Measurements from ENCODE around the gene NKX2-4. TPM values are rescaled to one million over a fixed set of nuclear protein-coding genes. Genes with fewer than 3 reads are reported as not detected.

NKX2-4 gene
- total and polyA plus RNA-seq, 2 experiments from 2014 or later = not detected

- H3K4me2 ChIP-seq = no peak overlapping the region
- no peaks in the 10 kb centered on the region for H3K27me3 ChIP-seq
- H3K79me2 ChIP-seq = peaks cover 23% of the 10 kb centered on the region
- H4K20me1 ChIP-seq (ENCODE audit: insufficient read depth, poor library complexity, severe bottlenecking) = peaks cover 14% of the 10 kb centered on the region
- no peak for DNase-seq (ENCODE audit: low spot score)
- no peak overlapping the region for H3K27ac ChIP-seq
- WGBS (ENCODE audit: low lambda C conversion rate, missing lambda C conversion rate) = 87% methylated on average over 2 of the region's 2 CpGs
- H3K4me3 ChIP-seq = no peak overlapping the region
- no peak for TF ChIP-seq EZH2phosphoT487 (IDR thresholded peaks at IDR 0.05; ENCODE audit: low read depth, severe bottlenecking, unreplicated experiment)
- TF ChIP-seq EZH2 (IDR thresholded peaks at IDR 0.05; ENCODE audit: borderline replicate concordance) = no peak
- TF ChIP-seq, protein P1, sequence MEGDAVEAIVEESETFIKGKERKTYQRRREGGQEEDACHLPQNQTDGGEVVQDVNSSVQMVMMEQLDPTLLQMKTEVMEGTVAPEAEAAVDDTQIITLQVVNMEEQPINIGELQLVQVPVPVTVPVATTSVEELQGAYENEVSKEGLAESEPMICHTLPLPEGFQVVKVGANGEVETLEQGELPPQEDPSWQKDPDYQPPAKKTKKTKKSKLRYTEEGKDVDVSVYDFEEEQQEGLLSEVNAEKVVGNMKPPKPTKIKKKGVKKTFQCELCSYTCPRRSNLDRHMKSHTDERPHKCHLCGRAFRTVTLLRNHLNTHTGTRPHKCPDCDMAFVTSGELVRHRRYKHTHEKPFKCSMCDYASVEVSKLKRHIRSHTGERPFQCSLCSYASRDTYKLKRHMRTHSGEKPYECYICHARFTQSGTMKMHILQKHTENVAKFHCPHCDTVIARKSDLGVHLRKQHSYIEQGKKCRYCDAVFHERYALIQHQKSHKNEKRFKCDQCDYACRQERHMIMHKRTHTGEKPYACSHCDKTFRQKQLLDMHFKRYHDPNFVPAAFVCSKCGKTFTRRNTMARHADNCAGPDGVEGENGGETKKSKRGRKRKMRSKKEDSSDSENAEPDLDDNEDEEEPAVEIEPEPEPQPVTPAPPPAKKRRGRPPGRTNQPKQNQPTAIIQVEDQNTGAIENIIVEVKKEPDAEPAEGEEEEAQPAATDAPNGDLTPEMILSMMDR (IDR thresholded peaks at IDR 0.05; ENCODE audit: poor library complexity) = no peak
- H3K36me3 ChIP-seq (replicated peaks; ENCODE audit: insufficient read depth, low read depth) = no peaks in the 10 kb centered on the region
- no peak overlapping the region for H2AFZ ChIP-seq
- no peaks in the 10 kb centered on the region for H3K9me2 ChIP-seq (replicated peaks; ENCODE audit: insufficient read depth)
- no peaks in the 10 kb centered on the region for H3K9me3 ChIP-seq (ENCODE audit: low read depth)
- H3K4me1 ChIP-seq (ENCODE audit: insufficient read depth) = no peaks in the 10 kb centered on the region
Measured at GRCh38 chr20:21380711-21381110, 16.6 kb downstream of the NKX2-4 start.

DNA sequence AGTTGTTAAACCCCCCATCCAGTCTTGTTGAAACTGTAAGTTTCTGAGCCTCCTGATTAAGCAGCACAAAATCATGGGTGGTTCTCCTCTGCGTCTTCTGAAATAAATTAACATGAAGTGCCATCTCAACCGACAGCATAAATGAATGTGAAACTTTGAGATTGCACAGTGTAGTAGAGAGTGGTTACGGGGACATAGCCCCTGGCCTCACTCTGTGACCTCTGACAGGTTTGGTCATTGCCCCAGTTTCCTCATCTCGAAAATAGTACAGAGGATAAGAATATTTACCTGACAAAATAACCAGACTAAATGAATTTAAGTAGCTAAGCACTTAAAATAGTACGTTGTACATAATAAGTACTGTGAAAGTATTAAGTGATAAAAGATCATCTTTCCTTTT, 19.1 kb downstream of the NKX2-4 start:
- H3K79me2 ChIP-seq = peaks cover 40% of the 10 kb centered on the region
- TF ChIP-seq EZH2 (IDR thresholded peaks at IDR 0.05; ENCODE audit: borderline replicate concordance) = no peak
- TF ChIP-seq, protein P1 (IDR thresholded peaks at IDR 0.05; ENCODE audit: poor library complexity) = no peak
- TF ChIP-seq EZH2phosphoT487 (IDR thresholded peaks at IDR 0.05; ENCODE audit: low read depth, severe bottlenecking, unreplicated experiment) = no peak
- H3K9me2 ChIP-seq (replicated peaks; ENCODE audit: insufficient read depth) = no peaks in the 10 kb centered on the region
- H3K4me3 ChIP-seq = no peak overlapping the region
- no peaks in the 10 kb centered on the region for H3K9me3 ChIP-seq (ENCODE audit: low read depth)
- DNase-seq (ENCODE audit: low spot score) = no peak
- no peak overlapping the region for H3K4me2 ChIP-seq
- H2AFZ ChIP-seq = no peak overlapping the region
- H3K27ac ChIP-seq = no peak overlapping the region
- peaks cover 24% of the 10 kb centered on the region for H4K20me1 ChIP-seq (ENCODE audit: insufficient read depth, poor library complexity, severe bottlenecking)
- no peaks in the 10 kb centered on the region for H3K27me3 ChIP-seq
- H3K36me3 ChIP-seq (replicated peaks; ENCODE audit: insufficient read depth, low read depth) = no peaks in the 10 kb centered on the region
- WGBS (ENCODE audit: low lambda C conversion rate, missing lambda C conversion rate) = 76% methylated on average over 5 of the region's 5 CpGs
- H3K4me1 ChIP-seq (ENCODE audit: insufficient read depth) = no peaks in the 10 kb centered on the region

DNA sequence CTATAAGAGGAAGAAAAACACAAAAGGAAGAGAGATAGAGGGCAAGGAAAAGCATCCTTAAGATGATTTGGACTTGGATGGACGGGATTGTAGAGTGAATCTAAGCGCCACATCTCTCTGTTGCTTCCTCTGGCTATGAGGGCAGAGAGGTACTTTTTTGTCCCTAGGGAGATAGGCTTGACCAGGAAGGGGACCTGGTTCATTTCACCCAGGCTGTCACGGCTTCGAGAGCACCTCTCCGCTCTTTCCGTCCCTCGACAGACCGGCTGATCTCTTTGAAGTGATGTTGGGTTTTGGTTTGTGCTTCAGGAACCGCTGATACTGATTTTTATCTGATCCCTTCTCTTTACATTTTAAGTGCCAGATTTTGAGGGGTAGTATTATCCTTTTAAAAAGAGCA, 19.6 kb downstream of the NKX2-4 start:
- WGBS (ENCODE audit: low lambda C conversion rate, missing lambda C conversion rate) = 71% methylated on average over 9 of the region's 9 CpGs
- Histone ChIP-seq H3K9me3 (ENCODE audit: low read depth) (no peaks in the 10 kb centered on the region), H3K9me2 (replicated peaks; ENCODE audit: insufficient read depth) (no peaks in the 10 kb centered on the region), H3K79me2 (peaks cover 40% of the 10 kb centered on the region), H3K4me2 (no peak overlapping the region), H3K4me1 (ENCODE audit: insufficient read depth) (no peaks in the 10 kb centered on the region), H4K20me1 (ENCODE audit: insufficient read depth, poor library complexity, severe bottlenecking) (peaks cover 24% of the 10 kb centered on the region), H3K27me3 (no peaks in the 10 kb centered on the region), H3K4me3 (no peak overlapping the region), H3K36me3 (replicated peaks; ENCODE audit: insufficient read depth, low read depth) (no peaks in the 10 kb centered on the region), H3K27ac (no peak overlapping the region), H2AFZ (no peak overlapping the region)
- TF ChIP-seq EZH2phosphoT487 (IDR thresholded peaks at IDR 0.05; ENCODE audit: low read depth, severe bottlenecking, unreplicated experiment) (no peak), EZH2 (IDR thresholded peaks at IDR 0.05; ENCODE audit: borderline replicate concordance) (no peak)
- TF ChIP-seq, protein P1 (IDR thresholded peaks at IDR 0.05; ENCODE audit: poor library complexity) = no peak
- no peak for DNase-seq (ENCODE audit: low spot score)

GRCh38 chr20:21376626-21377025, 20.7 kb downstream of the NKX2-4 start:
- H3K9me3 ChIP-seq (ENCODE audit: low read depth) = no peaks in the 10 kb centered on the region
- no peak overlapping the region for H3K4me3 ChIP-seq
- no peak overlapping the region for H3K4me2 ChIP-seq
- no peak overlapping the region for H3K27ac ChIP-seq
- no peak overlapping the region for H2AFZ ChIP-seq
- TF ChIP-seq EZH2 (IDR thresholded peaks at IDR 0.05; ENCODE audit: borderline replicate concordance) = no peak
- no peaks in the 10 kb centered on the region for H3K27me3 ChIP-seq
- H3K4me1 ChIP-seq (ENCODE audit: insufficient read depth) = no peaks in the 10 kb centered on the region
- 97% methylated on average over 3 of the region's 3 CpGs for WGBS (ENCODE audit: low lambda C conversion rate, missing lambda C conversion rate)
- no peak for DNase-seq (ENCODE audit: low spot score)
- peaks cover 40% of the 10 kb centered on the region for H3K79me2 ChIP-seq
- no peaks in the 10 kb centered on the region for H3K36me3 ChIP-seq (replicated peaks; ENCODE audit: insufficient read depth, low read depth)
- peaks cover 24% of the 10 kb centered on the region for H4K20me1 ChIP-seq (ENCODE audit: insufficient read depth, poor library complexity, severe bottlenecking)
- H3K9me2 ChIP-seq (replicated peaks; ENCODE audit: insufficient read depth) = no peaks in the 10 kb centered on the region

Data from hepatocyte (in vitro differentiated cells).